Hindlimb muscle (tissue), 1 donor: ENCODE measurements around the gene CELF4. TPM values are rescaled to one million over a fixed set of nuclear protein-coding genes. Genes with fewer than 3 reads are reported as not detected.
A peak's percentile ranks its signal among the peaks of the same experiment; 100 is the strongest.
"Not testable (repeated sequence)": the region's sequence is repeated elsewhere in the genome, so short reads cannot be mapped to it uniquely, and the experiment has no call there.

ENCODE experiments used
- DNase-seq: peaks from one replicate; pipeline ENCODE4 v3.0.0-alpha.2; 2013
- polyA plus RNA-seq: library from polyadenylated mRNA; unstranded; fragments of 120-200 nt; gene quantifications from one replicate; pipeline ENCODE4 v1.2.1, GENCODE V29; 2013; ENCODE audit not compliant: insufficient read length

CELF4 gene
- polyA plus RNA-seq, 1 donor = 0.84 TPM

- DNase-seq = no peak
Measured at GRCh38 chr18:37491526-37491925, 74.1 kb downstream of the CELF4 start.

- no peak for DNase-seq
Measured at GRCh38 chr18:37489998-37490397, 75.6 kb downstream of the CELF4 start.

- DNase-seq = no peak
Measured at GRCh38 chr18:37489011-37489410, 76.6 kb downstream of the CELF4 start.

- DNase-seq = no peak
Measured at GRCh38 chr18:37487400-37487867, 78.2 kb downstream of the CELF4 start.

- no peak for DNase-seq
Measured at GRCh38 chr18:37486848-37487247, 78.8 kb downstream of the CELF4 start.

- DNase-seq = no peak
Measured at GRCh38 chr18:37484983-37485834, 80.4 kb downstream of the CELF4 start.

- no peak for DNase-seq
Measured at GRCh38 chr18:37483984-37484819, 81.4 kb downstream of the CELF4 start.

- peak; percentile 31 for DNase-seq
Measured at GRCh38 chr18:37483221-37483971, 82.2 kb downstream of the CELF4 start.

GRCh38 chr18:37482433-37482832 is 83.2 kb downstream of the CELF4 start:
- no peak for DNase-seq

- DNase-seq = no peak
Measured at GRCh38 chr18:37482002-37482401, 83.6 kb downstream of the CELF4 start.

- no peak for DNase-seq
Measured at GRCh38 chr18:37481491-37481890, 84.1 kb downstream of the CELF4 start.

GRCh38 chr18:37481072-37481471 is 84.5 kb downstream of the CELF4 start:
- no peak for DNase-seq

- no peak for DNase-seq
Measured at GRCh38 chr18:37476611-37477295, 88.8 kb downstream of the CELF4 start.

GRCh38 chr18:37476182-37476581 is 89.4 kb downstream of the CELF4 start:
- DNase-seq = no peak

GRCh38 chr18:37473195-37473840 is 92.3 kb downstream of the CELF4 start:
- DNase-seq = no peak

GRCh38 chr18:37471637-37472036 is 94.0 kb downstream of the CELF4 start:
- no peak for DNase-seq

GRCh38 chr18:37470986-37471385 is 94.6 kb downstream of the CELF4 start:
- DNase-seq = no peak

- DNase-seq = no peak
Measured at GRCh38 chr18:37467002-37467662, 98.5 kb downstream of the CELF4 start.

- no peak for DNase-seq
Measured at GRCh38 chr18:37465958-37466357, 99.6 kb downstream of the CELF4 start.

- no peak for DNase-seq
Measured at GRCh38 chr18:37464257-37464656, 101.3 kb downstream of the CELF4 start.

- DNase-seq = not testable (repeated sequence)
Measured at GRCh38 chr18:37461329-37461728, 104.3 kb downstream of the CELF4 start.
